Spinal cord (tissue), 10 donors: Measurements from ENCODE around the gene ZNF630. TPM values are rescaled to one million over a fixed set of nuclear protein-coding genes. Genes with fewer than 3 reads are reported as not detected.
"Not testable (repeated sequence)": the region's sequence is repeated elsewhere in the genome, so short reads cannot be mapped to it uniquely, and the experiment has no call there.

Source experiments
- DNase-seq, 6 donors: peaks; one replicate each; pipeline versions ENCODE4 v3.0.0 to v3.0.0-alpha.2; 2013 to 2015; ENCODE audit warnings: low spot score in 6 of 6, low read depth in 4 of 6
- H3K27ac ChIP-seq: one replicate; pipeline ENCODE4 v1.5.1; 2013; ENCODE audit warnings: low read depth, low read length, control low read depth
- H3K27me3 ChIP-seq: one replicate; pipeline ENCODE4 v1.6.1; 2013; ENCODE audit warnings: low read length; ENCODE audit not compliant: control insufficient read depth, insufficient read depth
- H3K36me3 ChIP-seq: one replicate; pipeline ENCODE4 v1.6.1; 2013; ENCODE audit warnings: low read length; ENCODE audit not compliant: control insufficient read depth, insufficient read depth
- H3K4me1 ChIP-seq: one replicate; pipeline ENCODE4 v1.6.1; 2013; ENCODE audit warnings: low read length; ENCODE audit not compliant: control insufficient read depth, insufficient read depth
- H3K4me3 ChIP-seq: one replicate; pipeline ENCODE4 v1.5.1; 2013; ENCODE audit warnings: low read depth, low read length, control low read depth
- H3K9me3 ChIP-seq: one replicate; pipeline ENCODE4 v1.6.1; 2013; ENCODE audit warnings: low read length; ENCODE audit not compliant: control insufficient read depth, insufficient read depth
- WGBS: methylation state at CpG from one replicate; pipeline ENCODE4 v1.1.5; 2013; ENCODE audit warnings: missing lambda C conversion rate; ENCODE audit not compliant: insufficient coverage; 5-methylcytosine and 5-hydroxymethylcytosine counted together
- polyA plus RNA-seq, 2 donors: library from polyadenylated mRNA; unstranded; fragments of 120-200 nt; gene quantifications; one replicate each; pipeline ENCODE4 v1.2.1, GENCODE V29; 2013; ENCODE audit not compliant: insufficient read length in 2 of 2
- total RNA-seq, 2 donors: library from RNA; depleted of rRNA in 1 of 2; stranded (reverse); fragments of 120-200 nt in 1 of 2; fragments of >200 nt in 1 of 2; gene quantifications; one replicate each; pipeline versions ENCODE4 v1.2.3 to v1.2.4, GENCODE V29; 2013 to 2014
- donor health status: healthy.

ZNF630 gene
- total and polyA plus RNA-seq, 4 donors: 4.4 to 6.2 (median 4.7) TPM

GRCh38 chrX:48035891-48036290 is 35.5 kb downstream of the ZNF630 start:
- peak in 2 of 6 donors; percentile 1 to 19 for DNase-seq
- no peaks in the 10 kb centered on the region for H3K4me1 ChIP-seq
- no peaks in the 10 kb centered on the region for H3K36me3 ChIP-seq
- H3K4me3 ChIP-seq: no peak overlapping the region
- H3K27me3 ChIP-seq: no peaks in the 10 kb centered on the region
- 29% methylated on average over 3 of the region's 4 CpGs for WGBS
- no peak overlapping the region for H3K27ac ChIP-seq
- no peaks in the 10 kb centered on the region for H3K9me3 ChIP-seq

DNA sequence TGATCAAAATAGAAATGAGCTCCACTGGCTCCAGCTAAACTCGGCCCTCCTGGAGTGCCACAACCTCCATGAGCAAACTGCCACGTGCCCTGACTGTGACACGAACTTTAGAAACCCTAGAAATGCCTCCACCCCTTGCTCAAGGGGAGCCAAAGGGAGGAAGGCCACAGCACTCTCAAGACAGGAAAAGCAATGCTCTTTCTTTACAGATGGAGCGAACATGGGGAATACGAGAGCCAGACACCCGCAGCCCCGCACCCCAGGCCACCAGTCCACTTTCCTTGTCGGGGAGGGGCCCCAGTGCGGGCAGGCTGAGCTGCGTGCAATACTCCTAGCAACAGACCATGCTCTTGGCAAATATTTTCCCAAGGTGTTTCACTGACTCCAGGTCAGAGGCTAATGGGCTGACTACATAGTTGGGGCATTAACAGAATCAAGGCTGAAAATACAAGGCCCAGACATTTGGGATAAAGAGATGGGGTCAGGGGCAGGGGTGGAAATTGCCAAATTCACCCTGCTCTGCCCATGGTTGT is 40.7 kb downstream of the ZNF630 start:
- not testable (repeated sequence) for H3K27me3 ChIP-seq, H3K9me3 ChIP-seq, H3K36me3 ChIP-seq, H3K4me3 ChIP-seq, DNase-seq, H3K4me1 ChIP-seq, H3K27ac ChIP-seq
- 60% methylated on average over 5 of the region's 10 CpGs for WGBS

DNA sequence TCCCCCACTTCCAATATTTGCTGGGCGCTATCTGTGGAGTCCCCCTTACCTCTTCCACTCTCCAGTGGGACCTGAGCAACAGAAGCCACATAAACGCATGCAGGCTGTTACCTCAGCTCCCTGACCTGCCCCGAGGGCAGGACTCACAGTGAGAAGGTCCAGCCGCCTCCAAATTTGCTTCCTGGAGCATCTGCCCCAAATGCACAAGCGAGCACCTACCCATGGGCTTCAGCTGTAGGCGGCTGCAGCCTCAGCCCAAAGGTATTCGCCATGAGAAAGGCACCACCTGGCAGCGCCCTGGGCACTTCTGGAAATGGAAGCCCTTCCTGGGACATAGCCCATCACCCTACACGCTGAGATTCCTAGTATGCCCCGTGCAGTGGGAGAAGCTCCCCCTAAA is 41.2 kb downstream of the ZNF630 start:
- no peak for DNase-seq
- Histone ChIP-seq H3K36me3 (no peaks in the 10 kb centered on the region), H3K9me3 (no peaks in the 10 kb centered on the region), H3K27me3 (no peaks in the 10 kb centered on the region), H3K4me3 (no peak overlapping the region), H3K4me1 (peaks cover 10% of the 10 kb centered on the region), H3K27ac (no peak overlapping the region)
- 75% methylated on average over 10 of the region's 10 CpGs for WGBS

GRCh38 chrX:48028091-48028490 is 43.3 kb downstream of the ZNF630 start:
- H3K4me1 ChIP-seq: peaks cover 10% of the 10 kb centered on the region
- H3K27me3 ChIP-seq: no peaks in the 10 kb centered on the region
- no peak for DNase-seq
- H3K4me3 ChIP-seq: no peak overlapping the region
- WGBS: 86% methylated on average over 8 of the region's 8 CpGs
- H3K27ac ChIP-seq: no peak overlapping the region
- H3K36me3 ChIP-seq: no peaks in the 10 kb centered on the region
- no peaks in the 10 kb centered on the region for H3K9me3 ChIP-seq

DNA sequence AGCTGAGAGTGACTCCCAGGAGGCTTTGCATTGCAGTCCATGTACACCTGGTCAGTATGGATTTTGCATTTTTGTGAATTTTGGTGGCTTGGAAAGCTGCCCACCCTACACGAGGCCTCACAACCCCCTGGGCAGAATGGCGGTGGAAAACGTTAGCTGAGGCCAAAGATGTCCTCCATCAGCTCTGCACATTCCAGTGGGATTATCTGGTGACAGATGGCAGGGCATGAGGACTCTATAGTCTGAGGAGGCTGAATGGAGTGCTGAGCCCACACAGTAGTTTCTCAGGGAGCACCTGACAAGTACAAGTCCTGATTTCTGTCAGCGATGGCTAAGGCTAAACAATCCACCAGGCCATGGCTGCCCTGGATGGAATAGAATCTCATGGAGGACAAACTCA is 43.9 kb downstream of the ZNF630 start:
- H3K4me1 ChIP-seq, H3K9me3 ChIP-seq, H3K27ac ChIP-seq, DNase-seq, H3K27me3 ChIP-seq, H3K36me3 ChIP-seq, H3K4me3 ChIP-seq: not testable (repeated sequence)
- 53% methylated on average over 3 of the region's 4 CpGs for WGBS

DNA sequence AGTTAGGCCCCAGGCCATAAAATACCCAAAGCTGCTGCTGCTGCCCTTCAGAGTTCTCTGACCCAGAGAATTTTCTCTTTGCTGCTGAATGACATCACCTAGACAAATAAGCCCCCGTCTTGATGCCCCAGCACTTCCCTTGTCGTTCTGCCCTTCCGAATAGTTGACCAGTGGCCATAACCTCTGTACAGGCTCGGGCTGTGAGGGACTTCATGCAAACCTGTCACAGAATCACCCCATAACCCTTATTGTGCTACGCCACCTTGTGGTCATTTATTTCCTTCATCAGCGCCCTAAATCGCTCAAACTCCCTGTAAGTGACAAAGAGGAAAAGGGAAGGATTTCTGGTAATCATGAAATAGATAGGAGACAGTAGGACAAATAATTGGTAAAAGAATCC is 45.9 kb downstream of the ZNF630 start:
- no peak overlapping the region for H3K27ac ChIP-seq
- H3K36me3 ChIP-seq: no peaks in the 10 kb centered on the region
- peaks cover 10% of the 10 kb centered on the region for H3K4me1 ChIP-seq
- H3K27me3 ChIP-seq: no peaks in the 10 kb centered on the region
- 8% methylated on average over 3 of the region's 7 CpGs for WGBS
- no peaks in the 10 kb centered on the region for H3K9me3 ChIP-seq
- no peak overlapping the region for H3K4me3 ChIP-seq
- DNase-seq: peak in 4 of 6 donors; percentile 17 to 86 (median 60)

DNA sequence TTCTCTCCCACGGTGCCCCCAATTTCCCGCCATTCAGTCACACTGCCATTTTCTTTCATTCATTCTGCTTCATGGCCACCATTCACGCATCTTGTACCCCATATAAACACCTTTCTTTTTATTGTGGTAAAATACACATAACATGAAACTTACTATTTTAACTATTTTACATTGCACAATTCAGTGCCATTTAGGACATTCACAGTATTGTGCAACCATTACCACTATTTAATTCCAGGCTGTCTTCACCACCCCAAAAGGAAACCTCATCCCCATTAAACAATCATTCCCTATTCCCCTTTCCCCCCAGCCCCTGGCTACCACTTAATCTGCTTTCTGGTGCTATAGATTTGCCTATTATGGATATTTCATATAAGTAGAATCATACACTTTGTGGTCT is 48.7 kb downstream of the ZNF630 start:
- peaks cover 10% of the 10 kb centered on the region for H3K4me1 ChIP-seq
- 50% methylated on average over 2 of the region's 3 CpGs for WGBS
- H3K27ac ChIP-seq: no peak overlapping the region
- H3K4me3 ChIP-seq: no peak overlapping the region
- no peaks in the 10 kb centered on the region for H3K27me3 ChIP-seq
- no peaks in the 10 kb centered on the region for H3K36me3 ChIP-seq
- H3K9me3 ChIP-seq: no peaks in the 10 kb centered on the region
- DNase-seq: no peak

GRCh38 chrX:48022100-48022499 is 49.3 kb downstream of the ZNF630 start:
- Histone ChIP-seq H3K9me3 (no peaks in the 10 kb centered on the region), H3K36me3 (no peaks in the 10 kb centered on the region), H3K27me3 (no peaks in the 10 kb centered on the region), H3K27ac (peak overlapping the region; percentile 91), H3K4me3 (peak overlapping the region; percentile 67), H3K4me1 (peaks cover 10% of the 10 kb centered on the region)
- no peak for DNase-seq
- no CpG with 5 or more reads among the region's 3 CpGs for WGBS

DNA sequence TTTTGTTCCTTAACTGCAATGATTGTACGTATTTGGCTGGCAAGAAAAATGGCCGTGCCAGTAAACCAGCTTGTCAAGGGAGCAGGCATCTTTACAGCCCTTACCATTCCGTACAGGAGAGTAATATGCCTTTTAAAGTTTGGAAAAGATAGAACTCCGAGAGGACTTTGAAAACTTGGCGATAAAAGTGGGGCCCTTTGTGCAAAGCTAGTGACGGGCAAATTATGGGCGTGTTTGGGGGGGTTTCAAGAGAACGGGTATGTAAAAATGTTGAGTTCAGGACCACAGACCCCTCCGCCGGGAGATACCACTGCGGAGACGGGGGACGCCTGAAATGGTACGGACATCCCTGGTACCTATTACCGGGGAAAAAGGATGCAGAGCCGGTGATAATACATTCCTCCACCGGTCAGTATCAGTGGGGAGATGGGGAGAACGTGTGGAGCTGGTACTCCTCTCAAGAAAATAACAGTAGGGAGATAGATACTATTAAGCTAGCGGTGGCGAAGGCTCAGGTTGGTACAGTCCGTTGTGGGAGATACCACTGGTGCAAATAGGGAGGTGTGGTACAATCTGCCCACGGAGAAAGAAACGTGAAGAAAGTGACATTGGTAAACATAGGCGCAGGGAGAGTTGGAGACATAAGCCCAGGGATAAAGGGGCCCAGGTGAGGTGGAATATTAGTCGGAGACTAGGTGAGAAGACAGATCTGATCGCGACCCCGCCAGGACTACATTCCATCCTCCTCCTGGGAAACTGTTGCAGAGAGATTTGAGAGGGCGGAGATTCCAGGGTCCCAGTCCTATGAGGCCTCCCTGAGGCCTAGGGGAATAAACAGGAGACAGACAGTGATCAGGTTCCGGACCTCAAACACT is 50.2 kb downstream of the ZNF630 start:
- peak in 5 of 6 donors; percentile 72 to 95 (median 91) for DNase-seq
- Histone ChIP-seq H3K9me3 (no peaks in the 10 kb centered on the region), H3K36me3 (no peaks in the 10 kb centered on the region), H3K4me1 (peaks cover 7% of the 10 kb centered on the region), H3K4me3 (peak overlapping the region; percentile 67), H3K27ac (peak overlapping the region; percentile 91), H3K27me3 (no peaks in the 10 kb centered on the region)
- 19% methylated on average over 19 of the region's 30 CpGs for WGBS

- not testable (repeated sequence) for H3K9me3 ChIP-seq, H3K36me3 ChIP-seq, H3K27ac ChIP-seq, H3K4me1 ChIP-seq, H3K27me3 ChIP-seq, DNase-seq
- peak overlapping the region; percentile 67 for H3K4me3 ChIP-seq
- 59% methylated on average over 4 of the region's 11 CpGs for WGBS
Observed at GRCh38 chrX:48020472-48020871, 51.0 kb downstream of the ZNF630 start.
